CD4-positive, alpha-beta memory T cell (primary cell): ENCODE data around the gene GIGYF1. TPM values are rescaled to one million over a fixed set of nuclear protein-coding genes. Genes with fewer than 3 reads are reported as not detected.

Source experiments
- CTCF ChIA-PET: fragments of 350-600 bp; sonication (Branson Sonifier 250); formaldehyde crosslinking; loops from one replicate; lab custom pipeline; 2021; ENCODE audit warnings: inconsistent platforms; ENCODE audit not compliant: partially characterized antibody; lab: Charles Lee
- POLR2A ChIA-PET: fragments of 350-600 bp; sonication (Branson Sonifier 250); formaldehyde crosslinking; loops from one replicate; lab custom pipeline; 2021; ENCODE audit not compliant: partially characterized antibody; lab: Charles Lee
- DNase-seq, 5 donors: peaks; one replicate each; pipeline versions ENCODE4 v3.0.0 to v3.0.0-alpha.2; 2020 to 2022; ENCODE audit warnings: mixed read lengths in 1 of 5
- H3K27ac ChIP-seq: one replicate; pipeline ENCODE4 v1.7.0; 2013; ENCODE audit warnings: low read depth, low read length
- H3K27me3 ChIP-seq: 2 replicates; pipeline ENCODE4 v1.7.0; 2013; ENCODE audit warnings: mild to moderate bottlenecking, low read length, moderate library complexity; ENCODE audit not compliant: insufficient read depth
- H3K36me3 ChIP-seq: 2 replicates; pipeline ENCODE4 v1.7.0; 2013; ENCODE audit warnings: mild to moderate bottlenecking, low read length, moderate library complexity; ENCODE audit not compliant: insufficient read depth
- H3K4me1 ChIP-seq: 2 replicates; pipeline ENCODE4 v1.7.0; 2013; ENCODE audit warnings: mild to moderate bottlenecking, low read length, moderate library complexity; ENCODE audit not compliant: insufficient read depth
- H3K4me3 ChIP-seq, 2 donors: one replicate each; pipeline ENCODE4 v1.7.0; 2013; ENCODE audit warnings: low read length in 2 of 2, mild to moderate bottlenecking in 1 of 2
- H3K9me3 ChIP-seq, 2 donors: one replicate each; pipeline ENCODE4 v1.7.0; 2013; ENCODE audit warnings: low read length in 2 of 2, control low read depth in 1 of 2; ENCODE audit not compliant: control insufficient read depth in 1 of 2
- H3K27ac Mint-ChIP-seq, 7 donors: one replicate each; pipeline ENCODE4 v1.8.0; 2020 to 2021; ENCODE audit warnings: mixed read lengths in 7 of 7, mild to moderate bottlenecking in 6 of 7, inconsistent platforms in 3 of 7, moderate library complexity in 3 of 7
- H3K27me3 Mint-ChIP-seq, 2 donors: one replicate each; pipeline ENCODE4 v1.8.0; 2020 to 2021; ENCODE audit warnings: mixed read lengths in 2 of 2
- H3K36me3 Mint-ChIP-seq, 2 donors: one replicate each; pipeline ENCODE4 v1.8.0; 2020 to 2021; ENCODE audit warnings: mixed read lengths in 2 of 2, inconsistent platforms in 1 of 2, mild to moderate bottlenecking in 1 of 2
- H3K4me1 Mint-ChIP-seq, 4 donors: one replicate each; pipeline ENCODE4 v1.8.0; 2020 to 2021; ENCODE audit warnings: mixed read lengths in 4 of 4, mild to moderate bottlenecking in 1 of 4
- H3K4me3 Mint-ChIP-seq, 8 donors: one replicate each; pipeline ENCODE4 v1.8.0; 2020 to 2021; ENCODE audit warnings: mixed read lengths in 8 of 8, mild to moderate bottlenecking in 7 of 8, moderate library complexity in 6 of 8, inconsistent platforms in 3 of 8
- H3K9me3 Mint-ChIP-seq, 8 donors: one replicate each; pipeline ENCODE4 v1.8.0; 2020 to 2021; ENCODE audit warnings: mixed read lengths in 8 of 8, mild to moderate bottlenecking in 5 of 8, inconsistent platforms in 3 of 8, moderate library complexity in 1 of 8
- intact Hi-C: fragments of 100-400 bp; cut with micrococcal nuclease; formaldehyde crosslinking; loops from one replicate; pipeline ENCODE4 v1.15.1; 2023
- polyA plus RNA-seq, 2 donors: library from polyadenylated mRNA; unstranded; fragments of 300-500 nt; fragmentation: Illumina TruSeq; gene quantifications; one replicate each; pipeline ENCODE4 v1.2.3, GENCODE V29; 2021
- total RNA-seq, 2 experiments: library from RNA; stranded (reverse); gene quantifications; one replicate each; pipeline ENCODE4 v1.2.3, GENCODE V29; 2021

GIGYF1 gene, protein sequence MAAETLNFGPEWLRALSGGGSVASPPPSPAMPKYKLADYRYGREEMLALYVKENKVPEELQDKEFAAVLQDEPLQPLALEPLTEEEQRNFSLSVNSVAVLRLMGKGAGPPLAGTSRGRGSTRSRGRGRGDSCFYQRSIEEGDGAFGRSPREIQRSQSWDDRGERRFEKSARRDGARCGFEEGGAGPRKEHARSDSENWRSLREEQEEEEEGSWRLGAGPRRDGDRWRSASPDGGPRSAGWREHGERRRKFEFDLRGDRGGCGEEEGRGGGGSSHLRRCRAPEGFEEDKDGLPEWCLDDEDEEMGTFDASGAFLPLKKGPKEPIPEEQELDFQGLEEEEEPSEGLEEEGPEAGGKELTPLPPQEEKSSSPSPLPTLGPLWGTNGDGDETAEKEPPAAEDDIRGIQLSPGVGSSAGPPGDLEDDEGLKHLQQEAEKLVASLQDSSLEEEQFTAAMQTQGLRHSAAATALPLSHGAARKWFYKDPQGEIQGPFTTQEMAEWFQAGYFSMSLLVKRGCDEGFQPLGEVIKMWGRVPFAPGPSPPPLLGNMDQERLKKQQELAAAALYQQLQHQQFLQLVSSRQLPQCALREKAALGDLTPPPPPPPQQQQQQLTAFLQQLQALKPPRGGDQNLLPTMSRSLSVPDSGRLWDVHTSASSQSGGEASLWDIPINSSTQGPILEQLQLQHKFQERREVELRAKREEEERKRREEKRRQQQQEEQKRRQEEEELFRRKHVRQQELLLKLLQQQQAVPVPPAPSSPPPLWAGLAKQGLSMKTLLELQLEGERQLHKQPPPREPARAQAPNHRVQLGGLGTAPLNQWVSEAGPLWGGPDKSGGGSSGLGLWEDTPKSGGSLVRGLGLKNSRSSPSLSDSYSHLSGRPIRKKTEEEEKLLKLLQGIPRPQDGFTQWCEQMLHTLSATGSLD (N-terminal part only)
- total RNA-seq (100 to 1,000 TPM; 116 to 118 TPM), polyA plus RNA-seq (1 to 10 TPM in 1 of 2 donors, under 1 TPM in 1; 0.19 to 3.1 TPM)

DNA sequence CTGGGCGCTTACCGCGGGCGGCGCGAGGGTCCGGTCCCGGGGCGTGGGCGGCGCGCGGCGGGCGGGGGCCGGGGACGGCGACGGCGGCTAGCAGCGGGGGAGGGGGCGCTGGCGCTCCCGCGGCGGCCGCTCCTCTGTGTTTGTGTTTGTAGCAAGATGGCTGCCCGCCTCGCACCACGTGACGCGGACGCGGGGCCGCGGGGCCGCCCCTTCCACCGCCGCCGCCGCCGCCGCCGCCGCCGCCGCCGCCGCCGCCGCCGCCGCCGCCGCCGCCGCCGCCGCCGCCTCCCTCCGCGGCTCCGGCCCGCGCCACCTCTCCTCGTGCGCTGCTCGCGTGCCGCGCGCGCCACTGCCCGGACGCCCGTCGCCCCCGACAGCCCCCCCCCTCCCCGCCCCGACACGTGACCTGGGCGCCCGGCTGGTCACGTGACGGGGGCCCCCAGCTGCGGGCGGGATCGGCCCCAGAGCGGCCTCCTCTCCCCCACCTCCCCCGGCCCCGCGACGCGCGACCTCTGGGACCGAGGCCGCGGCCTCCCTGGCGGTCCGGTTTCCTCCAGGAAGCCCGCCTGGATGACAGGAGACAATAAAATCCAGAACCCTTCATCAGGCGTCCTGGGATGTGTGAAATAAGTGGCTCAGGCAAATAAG, at the start of gene GIGYF1:
Gene GIGYF1, minus strand, starts transcription at position 153 of the 648 bp plus-strand sequence. CDS start 6,012 bp downstream, outside the sequence.
- CTCF ChIA-PET, result interaction anchor here (3.5 to 5.2 kb wide), 2 partner anchors 11 to 129 kb away, joined by 39 to 81 read pairs; partner anchors contain the start of gene POP7
- Histone ChIP-seq H3K4me3 (peak within 1 kb of the TSS; percentile 46 to 53), H3K27me3 (no peaks in the 10 kb centered on the region), H3K9me3 (no peaks in the 10 kb centered on the region), H3K27ac (peak within 1 kb of the TSS; percentile 51), H3K36me3 (peaks cover 1% of the 10 kb centered on the region), H3K4me1 (peaks cover 40% of the 10 kb centered on the region)
- DNase-seq, result peak; percentile 63 to 78 (median 71)
- intact Hi-C loops, result loop anchor here (1.0 to 5.0 kb wide), 3 partner anchors 11 to 211 kb away; partner anchors contain the start of genes NYAP1 and SLC12A9
- H3K27ac Mint-ChIP-seq, result peak within 1 kb of the TSS; percentile 87 to 98 (median 92)
- H3K9me3 Mint-ChIP-seq, result no peaks in the 10 kb centered on the region
- peaks cover 4 to 5% of the 10 kb centered on the region in 2 donors for H3K36me3 Mint-ChIP-seq
- POLR2A ChIA-PET, result interaction anchor here (0.6 to 7.0 kb wide), 9 partner anchors 11 to 216 kb away, joined by 4 to 53 read pairs (median 40); partner anchors contain the start of genes FBXO24, LRCH4, MOSPD3 and POP7
- H3K4me1 Mint-ChIP-seq, result peaks cover 21 to 44% (median 30%) of the 10 kb centered on the region in 4 donors
- peak within 1 kb of the TSS; percentile 88 to 96 (median 92) for H3K4me3 Mint-ChIP-seq
- H3K27me3 Mint-ChIP-seq, result no peaks in the 10 kb centered on the region

DNA sequence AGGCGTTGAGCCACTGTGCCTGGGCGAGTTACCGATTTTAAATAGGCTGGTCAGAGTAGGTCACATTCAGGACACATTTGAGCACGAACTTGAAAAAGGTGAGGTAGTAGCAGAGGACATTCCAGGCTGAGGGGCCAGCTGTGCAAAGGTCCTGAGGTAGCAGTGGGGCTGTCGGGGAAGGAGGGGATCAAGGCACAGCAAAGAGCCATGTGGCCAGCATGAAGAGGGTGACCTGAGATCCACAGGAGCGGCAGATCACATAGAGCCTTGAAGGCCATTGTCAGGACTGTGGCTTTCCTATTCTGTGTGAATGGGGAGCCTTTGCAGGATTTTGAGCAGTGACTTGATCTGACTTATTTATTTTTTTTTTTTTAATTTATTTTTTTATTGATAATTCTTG, 45.9 kb upstream of the GIGYF1 start:
- no peak for DNase-seq
- Histone ChIP-seq H3K27me3 (no peaks in the 10 kb centered on the region), H3K27ac (no peak overlapping the region), H3K9me3 (no peaks in the 10 kb centered on the region), H3K4me1 (no peaks in the 10 kb centered on the region), H3K4me3 (no peak overlapping the region), H3K36me3 (no peaks in the 10 kb centered on the region)
- no peak overlapping the region for H3K4me3 Mint-ChIP-seq
- intact Hi-C loops, result no loop called here
- peaks cover 0 to 3% (median 0%) of the 10 kb centered on the region in 8 donors for H3K9me3 Mint-ChIP-seq
- H3K27me3 Mint-ChIP-seq, result peaks cover 7 to 8% of the 10 kb centered on the region in 2 donors
- POLR2A ChIA-PET, result no interaction called here
- CTCF ChIA-PET, result no interaction called here
- peaks cover 0 to 2% (median under 1%) of the 10 kb centered on the region in 4 donors for H3K4me1 Mint-ChIP-seq
- no peaks in the 10 kb centered on the region for H3K36me3 Mint-ChIP-seq
- H3K27ac Mint-ChIP-seq, result no peak overlapping the region

DNA sequence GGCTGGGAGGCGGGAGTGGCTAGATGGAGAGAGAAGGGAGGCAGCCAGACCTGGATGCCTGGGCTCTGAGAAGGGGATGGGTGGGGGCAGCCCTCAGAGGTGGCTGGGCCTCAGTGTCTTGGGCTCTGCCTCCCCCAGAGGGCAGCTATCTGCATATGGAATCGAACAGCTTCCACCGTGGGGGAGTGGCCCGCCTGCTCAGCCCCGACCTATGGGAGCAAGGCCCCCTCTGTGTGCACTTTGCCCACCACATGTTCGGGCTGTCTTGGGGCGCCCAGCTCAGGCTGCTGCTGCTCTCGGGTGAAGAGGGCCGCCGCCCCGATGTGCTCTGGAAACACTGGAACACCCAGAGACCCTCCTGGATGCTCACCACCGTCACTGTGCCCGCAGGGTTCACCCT, 42.6 kb upstream of the GIGYF1 start:
- ChIA-PET CTCF (no interaction called here), POLR2A (no interaction called here)
- H3K4me3 Mint-ChIP-seq, result no peak overlapping the region
- H3K9me3 Mint-ChIP-seq, result no peaks in the 10 kb centered on the region
- H3K4me1 Mint-ChIP-seq, result peaks cover 0 to 2% (median 0%) of the 10 kb centered on the region in 4 donors
- Histone ChIP-seq H3K36me3 (no peaks in the 10 kb centered on the region), H3K4me1 (no peaks in the 10 kb centered on the region), H3K27ac (no peak overlapping the region), H3K27me3 (no peaks in the 10 kb centered on the region), H3K4me3 (no peak overlapping the region), H3K9me3 (no peaks in the 10 kb centered on the region)
- no peak overlapping the region for H3K27ac Mint-ChIP-seq
- intact Hi-C loops, result no loop called here
- no peak for DNase-seq
- peaks cover 3 to 16% of the 10 kb centered on the region in 2 donors for H3K27me3 Mint-ChIP-seq
- H3K36me3 Mint-ChIP-seq, result no peaks in the 10 kb centered on the region

DNA sequence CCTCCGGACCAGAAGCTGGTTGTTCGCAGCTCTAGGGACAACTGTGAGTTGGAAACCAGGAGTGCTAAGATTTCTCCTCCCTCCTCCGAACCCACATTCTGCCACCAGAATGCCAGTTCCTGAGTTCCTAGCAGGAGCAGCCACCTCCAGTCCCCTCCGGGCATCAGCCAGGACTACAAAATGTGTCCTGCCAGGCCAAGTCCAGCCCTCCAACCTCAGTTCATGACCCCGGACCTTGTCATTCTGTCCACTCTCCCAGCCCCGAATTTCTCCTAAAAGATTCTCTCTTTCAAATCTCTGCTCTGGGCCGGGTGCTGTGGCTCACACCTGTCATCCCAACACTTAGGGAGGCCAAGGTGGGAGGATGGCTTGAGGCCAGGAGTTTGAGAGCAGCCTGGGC, 41.7 kb upstream of the GIGYF1 start:
- Histone ChIP-seq H3K4me1 (no peaks in the 10 kb centered on the region), H3K36me3 (no peaks in the 10 kb centered on the region), H3K27ac (no peak overlapping the region), H3K9me3 (no peaks in the 10 kb centered on the region), H3K27me3 (no peaks in the 10 kb centered on the region), H3K4me3 (no peak overlapping the region)
- H3K4me1 Mint-ChIP-seq, result peaks cover 0 to 2% (median 0%) of the 10 kb centered on the region in 4 donors
- no peak for DNase-seq
- H3K36me3 Mint-ChIP-seq, result no peaks in the 10 kb centered on the region
- no peaks in the 10 kb centered on the region for H3K9me3 Mint-ChIP-seq
- ChIA-PET POLR2A (no interaction called here), CTCF (interaction anchor here (1.2 to 1.6 kb wide), 2 partner anchors 10 to 13 kb away, joined by 4 to 7 read pairs; no protein-coding TSS in a partner anchor)
- H3K27me3 Mint-ChIP-seq, result peaks cover 3 to 16% of the 10 kb centered on the region in 2 donors
- intact Hi-C loops, result no loop called here
- no peak overlapping the region for H3K4me3 Mint-ChIP-seq
- no peak overlapping the region for H3K27ac Mint-ChIP-seq

DNA sequence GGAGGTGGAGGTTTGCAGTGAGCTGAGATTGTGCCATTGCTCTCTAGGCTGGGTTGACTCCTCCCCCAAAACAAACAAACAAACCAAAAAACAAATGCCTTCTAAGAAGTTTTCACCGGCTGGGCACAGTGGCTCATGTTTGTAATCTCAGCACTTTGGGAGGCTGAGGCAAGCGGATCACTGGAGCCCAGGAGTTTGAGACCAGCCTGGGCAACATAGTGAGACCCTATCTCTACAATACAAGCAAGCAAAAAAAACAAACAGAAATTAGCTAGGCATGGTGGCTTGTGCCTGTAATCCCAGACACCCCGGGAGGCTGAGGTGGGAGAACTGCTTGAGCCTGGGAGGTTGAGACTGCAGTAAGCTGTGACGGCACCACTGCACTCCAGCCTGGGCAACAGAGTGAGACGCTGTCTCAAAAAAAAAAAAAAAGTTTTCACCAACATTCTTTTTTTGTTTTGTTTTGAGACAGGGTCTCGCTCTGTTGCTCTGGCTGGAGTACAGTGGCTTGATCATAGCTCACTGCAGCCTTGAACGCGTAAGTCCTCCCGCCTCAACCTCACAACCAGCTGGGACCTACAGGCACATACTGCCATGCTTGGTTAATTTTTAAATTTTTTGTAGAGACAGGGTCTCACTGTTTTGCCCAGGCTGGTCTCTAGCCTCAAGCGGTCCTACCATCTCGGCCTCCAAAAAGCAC, 38.0 kb upstream of the GIGYF1 start:
- ChIA-PET CTCF (interaction anchor here (1.2 to 1.5 kb wide), 2 partner anchors 26 to 161 kb away, joined by 3 to 4 read pairs; partner anchors contain the start of gene POP7), POLR2A (no interaction called here)
- no peaks in the 10 kb centered on the region for H3K4me1 ChIP-seq
- no peaks in the 10 kb centered on the region for H3K36me3 Mint-ChIP-seq
- intact Hi-C loops, result no loop called here
- no peak overlapping the region for H3K27ac ChIP-seq
- no peak overlapping the region for H3K27ac Mint-ChIP-seq
- no peaks in the 10 kb centered on the region for H3K9me3 ChIP-seq
- no peak overlapping the region for H3K4me3 Mint-ChIP-seq
- H3K27me3 Mint-ChIP-seq, result peaks cover 10 to 15% of the 10 kb centered on the region in 2 donors
- no peaks in the 10 kb centered on the region for H3K9me3 Mint-ChIP-seq
- DNase-seq, result no peak
- no peak overlapping the region for H3K4me3 ChIP-seq
- H3K27me3 ChIP-seq, result no peaks in the 10 kb centered on the region
- H3K36me3 ChIP-seq, result no peaks in the 10 kb centered on the region
- H3K4me1 Mint-ChIP-seq, result peaks cover 0 to 2% (median 0%) of the 10 kb centered on the region in 4 donors

DNA sequence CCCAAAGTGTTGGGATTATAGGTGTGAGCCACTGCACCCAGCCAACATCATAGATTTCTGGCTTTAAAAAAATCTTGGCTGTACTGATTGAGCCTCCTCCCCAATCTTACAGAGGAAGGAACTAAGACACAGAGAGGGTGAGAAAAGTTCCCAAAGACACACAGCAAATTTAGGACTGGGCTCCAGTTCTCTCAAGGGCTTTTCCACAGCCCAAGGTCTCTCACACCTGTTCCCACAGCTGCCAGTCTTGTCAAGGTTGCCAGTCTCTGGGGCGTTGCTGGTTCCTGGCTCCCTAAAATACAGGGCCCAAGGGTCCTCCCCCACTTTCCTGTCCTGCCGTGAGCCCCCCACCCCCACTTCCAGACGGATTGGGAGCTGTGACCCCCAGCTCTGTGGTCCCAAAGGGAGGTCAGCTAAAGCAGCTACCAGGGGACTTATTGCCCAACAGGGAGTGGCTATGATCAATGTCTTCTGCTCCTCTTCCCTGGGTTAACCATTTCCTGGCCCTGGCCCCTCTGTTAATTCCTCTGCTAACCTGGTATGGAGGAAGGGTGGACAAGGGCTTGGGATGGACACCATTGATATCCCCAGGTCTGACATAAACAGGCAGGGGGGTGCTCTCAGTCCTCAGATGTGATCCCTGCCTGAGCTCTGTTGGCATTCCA, 36.2 kb upstream of the GIGYF1 start:
- H3K27me3 Mint-ChIP-seq, result peaks cover 11 to 15% of the 10 kb centered on the region in 2 donors
- Histone ChIP-seq H3K27ac (no peak overlapping the region), H3K4me3 (no peak overlapping the region), H3K9me3 (no peaks in the 10 kb centered on the region), H3K27me3 (no peaks in the 10 kb centered on the region), H3K36me3 (no peaks in the 10 kb centered on the region), H3K4me1 (peaks cover 2% of the 10 kb centered on the region)
- H3K4me3 Mint-ChIP-seq, result no peak overlapping the region
- H3K36me3 Mint-ChIP-seq, result no peaks in the 10 kb centered on the region
- peaks cover 0 to 2% (median under 1%) of the 10 kb centered on the region in 4 donors for H3K4me1 Mint-ChIP-seq
- intact Hi-C loops, result no loop called here
- no peak for DNase-seq
- POLR2A ChIA-PET, result no interaction called here
- no peaks in the 10 kb centered on the region for H3K9me3 Mint-ChIP-seq
- CTCF ChIA-PET, result interaction anchor here (0.9 kb wide), 1 partner anchor 13 kb away, joined by 3 read pairs; no protein-coding TSS in a partner anchor
- no peak overlapping the region for H3K27ac Mint-ChIP-seq
